ENCODE data around the gene CORO1C.
"Not testable (repeated sequence)": the region's sequence is repeated elsewhere in the genome, so short reads cannot be mapped to it uniquely, and the experiment has no call there.

CORO1C gene

DNA sequence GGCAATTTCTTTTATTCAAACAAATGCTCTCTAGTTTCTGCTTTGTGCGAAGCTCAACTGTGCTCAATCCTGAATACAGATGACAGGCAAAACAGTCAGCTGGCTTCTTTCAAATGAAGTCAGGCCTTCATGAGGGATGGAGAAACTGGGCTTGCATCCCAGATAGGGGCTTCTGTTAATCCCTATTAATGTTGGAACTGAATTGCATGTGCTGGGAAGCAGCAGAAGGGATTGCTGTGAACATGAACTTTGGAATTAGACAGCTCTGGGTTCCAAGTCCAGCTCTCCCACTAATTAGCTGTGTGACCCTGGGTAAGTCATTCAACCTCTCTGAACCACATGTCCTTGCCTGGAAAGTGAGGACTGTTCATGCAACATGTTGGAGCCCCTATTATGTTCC lies 21.1 kb upstream of the CORO1C start:
- DNase-seq: no peak

- DNase-seq: no peak
Measured at GRCh38 chr12:108751821-108752220, 20.5 kb upstream of the CORO1C start.

DNA sequence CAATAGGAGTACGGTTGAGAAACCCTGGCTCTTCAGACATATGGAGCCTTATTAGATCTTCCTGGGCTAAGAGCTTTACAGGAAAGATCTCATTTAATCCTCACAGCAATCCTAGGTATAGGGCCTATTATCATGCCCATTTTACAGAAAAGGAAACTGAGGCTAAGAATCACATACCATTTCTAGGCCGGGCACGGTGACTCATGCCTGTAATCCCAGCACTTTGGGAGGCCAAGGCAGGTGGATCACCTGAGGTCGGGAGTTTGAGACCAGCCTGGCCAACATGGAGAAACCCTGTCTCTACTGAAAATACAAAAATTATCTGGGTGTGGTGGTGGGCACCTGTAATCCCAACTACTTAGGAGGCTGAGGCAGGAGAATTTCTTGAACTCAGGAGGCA lies 19.7 kb upstream of the CORO1C start:
- not testable (repeated sequence) for DNase-seq

DNA sequence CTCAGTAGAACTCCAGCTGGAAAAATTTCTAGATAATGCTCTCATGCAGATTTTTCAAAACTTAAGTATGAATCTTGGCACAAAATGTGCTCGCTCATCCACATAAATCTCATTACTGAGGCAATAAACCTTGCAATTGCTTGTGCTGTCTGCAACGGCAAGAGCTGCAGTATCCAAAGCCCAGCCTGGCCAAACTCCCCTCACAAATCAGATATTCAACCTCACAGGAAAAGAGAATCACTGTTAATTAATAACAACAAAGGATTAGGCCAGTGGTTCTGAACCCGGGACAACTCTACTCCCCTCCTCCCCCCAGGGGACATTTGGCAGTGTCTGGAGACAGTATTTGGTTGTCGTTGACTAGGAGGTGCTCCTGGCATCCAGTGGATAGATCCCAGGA lies 19.2 kb upstream of the CORO1C start:
- no peak for DNase-seq

DNA sequence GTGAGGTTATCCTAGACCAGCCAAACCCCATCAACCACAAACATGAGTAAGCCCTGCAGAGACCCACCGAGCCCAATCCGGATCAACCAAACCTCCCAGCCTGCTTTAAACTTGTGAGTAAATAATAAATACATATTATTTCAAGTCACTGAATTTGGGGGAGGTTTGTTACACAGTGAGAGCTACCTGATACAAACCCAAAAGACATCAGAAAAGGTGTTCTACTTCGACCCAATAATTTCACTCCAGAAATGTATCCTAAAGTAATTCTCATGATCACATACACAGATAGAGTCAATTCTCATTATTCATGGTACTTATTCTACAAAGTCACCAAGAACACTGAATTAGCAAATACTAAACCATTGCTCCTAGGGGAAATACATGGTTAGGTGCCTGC lies 16.2 kb upstream of the CORO1C start:
- no peak for DNase-seq

DNA sequence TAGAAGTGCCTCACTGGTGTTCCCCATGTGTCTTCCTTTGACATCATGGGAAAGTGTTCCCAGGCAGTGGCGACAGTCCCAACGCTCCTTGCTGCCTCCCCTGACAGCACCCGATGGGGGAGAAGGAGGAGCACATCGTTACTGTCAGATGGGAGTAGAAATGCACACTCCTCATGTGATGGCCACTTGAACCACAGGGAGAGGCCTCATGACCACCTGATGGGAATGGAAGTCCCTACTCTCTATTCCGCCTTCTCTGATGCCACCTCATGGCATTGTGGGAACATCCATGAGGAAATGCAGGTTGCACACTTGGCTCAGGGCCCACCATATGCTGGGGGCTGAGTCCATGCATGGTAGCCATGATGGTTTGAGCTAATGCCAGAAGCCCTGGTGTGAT lies 14.3 kb upstream of the CORO1C start:
- DNase-seq: no peak

- no peak for DNase-seq
Measured at GRCh38 chr12:108744021-108744897, 12.9 kb upstream of the CORO1C start.

DNA sequence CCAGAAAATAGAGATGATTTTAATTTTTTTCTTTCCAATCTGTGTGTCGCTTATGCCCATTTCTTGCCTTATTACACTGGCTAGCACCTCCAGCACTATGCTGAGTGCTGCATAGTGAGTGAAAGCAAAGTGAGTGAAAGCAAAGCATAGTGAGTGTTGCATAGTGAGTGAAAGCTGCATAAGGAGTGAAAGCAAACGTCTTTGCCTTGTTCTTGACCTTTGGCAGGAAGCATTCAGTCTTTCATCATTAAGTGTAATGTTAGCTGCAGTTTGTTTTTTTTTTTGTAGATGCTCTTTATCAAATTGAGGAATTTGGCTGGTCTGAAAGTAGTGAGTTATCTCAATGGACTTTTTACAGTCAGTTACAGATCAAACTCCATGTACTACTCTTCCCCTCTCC lies 6.9 kb upstream of the CORO1C start:
- no peak for DNase-seq

DNA sequence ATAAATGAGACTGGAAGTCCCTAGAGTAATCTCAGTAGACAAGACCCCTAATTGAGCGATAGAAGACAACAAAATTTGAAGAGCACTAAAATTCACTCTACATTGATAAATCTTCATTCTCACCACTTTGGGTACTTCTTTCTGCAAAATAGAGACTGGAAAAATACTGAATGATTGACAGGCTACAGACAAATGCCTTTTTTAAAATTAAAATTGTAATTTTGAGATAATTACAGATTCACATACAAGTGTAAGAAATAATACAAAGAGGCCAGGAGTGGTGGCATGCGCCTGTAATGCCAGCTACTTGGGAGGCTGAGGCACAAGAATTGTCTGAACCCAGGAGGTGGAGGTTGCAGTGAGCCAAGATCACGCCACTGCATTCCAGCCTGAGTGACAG lies 4.5 kb upstream of the CORO1C start:
- DNase-seq: no peak

DNA sequence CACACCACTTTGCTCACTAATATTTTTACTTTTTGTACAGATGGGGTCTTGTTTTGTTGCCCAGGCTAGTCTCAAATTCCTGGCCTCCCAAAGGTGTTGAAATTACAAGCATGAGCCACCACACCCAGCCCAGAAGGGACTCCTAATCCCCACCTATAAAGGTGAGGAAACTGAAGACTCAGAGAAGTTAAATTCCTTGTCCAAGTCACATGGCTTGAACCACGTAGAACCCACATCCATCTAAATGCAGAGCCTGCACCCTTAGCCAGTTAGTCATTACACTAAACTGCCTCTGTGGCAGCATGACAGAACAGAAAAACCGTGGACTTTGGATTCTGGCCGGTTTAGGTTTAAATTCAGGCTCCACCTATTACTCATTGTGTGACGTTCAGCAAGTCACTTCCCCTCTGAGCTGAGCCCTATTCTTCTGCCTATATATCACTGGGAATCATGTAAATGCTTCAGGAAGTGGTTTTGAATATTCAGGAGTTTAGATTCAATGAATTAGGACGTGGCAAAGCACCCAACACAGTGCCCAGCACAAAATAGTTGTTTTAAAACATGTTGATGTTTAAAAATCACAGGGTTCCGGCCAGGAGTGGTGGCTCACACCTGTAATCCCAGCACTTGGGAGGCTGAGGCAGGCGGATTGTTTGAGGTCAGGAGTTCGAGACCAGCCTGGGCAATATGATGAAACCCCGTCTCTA lies 3.0 kb upstream of the CORO1C start:
- no peak for DNase-seq

DNA sequence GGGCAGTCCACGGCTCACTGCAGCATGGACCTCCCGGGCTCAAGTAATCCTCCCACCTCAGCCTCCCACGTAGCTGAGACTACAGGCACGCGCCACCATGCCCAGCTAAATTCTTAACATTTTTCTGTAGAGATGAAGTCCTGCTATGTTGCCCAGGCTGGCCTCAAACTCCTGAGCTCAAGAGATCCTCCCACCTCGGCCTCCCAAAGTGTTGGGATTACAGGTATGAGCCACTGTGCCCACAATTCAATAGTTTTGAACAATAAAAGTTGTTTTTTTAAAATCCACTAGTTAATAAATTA lies 1.9 kb upstream of the CORO1C start:
- not testable (repeated sequence) for DNase-seq

DNA sequence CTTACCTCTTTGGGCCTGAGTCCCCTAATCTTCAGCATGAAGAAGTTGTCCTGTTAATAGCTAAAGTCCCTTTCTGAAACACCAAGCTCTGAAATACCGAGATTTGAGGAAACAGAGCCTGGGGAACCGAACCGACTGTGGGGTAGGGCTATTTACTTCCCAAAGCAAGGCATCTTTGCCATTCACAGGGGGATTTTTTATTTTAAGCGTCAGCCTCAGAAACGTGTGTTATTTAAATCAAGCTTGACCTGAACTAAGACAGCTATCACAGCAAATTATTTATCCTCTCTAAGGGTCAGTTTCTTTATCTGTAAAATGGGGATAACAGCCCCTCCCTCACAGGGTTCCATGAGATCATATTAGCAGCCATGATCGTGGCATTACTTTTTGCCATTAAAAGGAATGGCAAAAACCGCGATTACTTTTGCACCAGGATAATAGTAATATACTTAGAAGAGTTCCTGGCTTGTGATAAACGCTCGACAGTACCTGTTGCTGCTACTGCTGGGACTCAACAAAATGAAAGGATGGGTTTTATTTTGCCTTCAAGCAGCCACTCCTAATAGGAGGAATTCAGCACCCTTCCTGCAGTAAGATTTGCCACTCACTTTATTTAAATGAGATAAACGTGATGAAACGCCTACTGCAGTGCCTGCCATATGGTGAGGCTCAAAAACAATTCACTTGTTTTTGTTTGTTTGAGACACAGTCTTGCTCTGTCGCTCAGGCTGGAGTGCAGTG lies 1.3 kb upstream of the CORO1C start:
- DNase-seq: no peak

GRCh38 chr12:108731866-108732461 lies 646 bp upstream of the CORO1C start:
- peak; percentile 94 for DNase-seq

DNA sequence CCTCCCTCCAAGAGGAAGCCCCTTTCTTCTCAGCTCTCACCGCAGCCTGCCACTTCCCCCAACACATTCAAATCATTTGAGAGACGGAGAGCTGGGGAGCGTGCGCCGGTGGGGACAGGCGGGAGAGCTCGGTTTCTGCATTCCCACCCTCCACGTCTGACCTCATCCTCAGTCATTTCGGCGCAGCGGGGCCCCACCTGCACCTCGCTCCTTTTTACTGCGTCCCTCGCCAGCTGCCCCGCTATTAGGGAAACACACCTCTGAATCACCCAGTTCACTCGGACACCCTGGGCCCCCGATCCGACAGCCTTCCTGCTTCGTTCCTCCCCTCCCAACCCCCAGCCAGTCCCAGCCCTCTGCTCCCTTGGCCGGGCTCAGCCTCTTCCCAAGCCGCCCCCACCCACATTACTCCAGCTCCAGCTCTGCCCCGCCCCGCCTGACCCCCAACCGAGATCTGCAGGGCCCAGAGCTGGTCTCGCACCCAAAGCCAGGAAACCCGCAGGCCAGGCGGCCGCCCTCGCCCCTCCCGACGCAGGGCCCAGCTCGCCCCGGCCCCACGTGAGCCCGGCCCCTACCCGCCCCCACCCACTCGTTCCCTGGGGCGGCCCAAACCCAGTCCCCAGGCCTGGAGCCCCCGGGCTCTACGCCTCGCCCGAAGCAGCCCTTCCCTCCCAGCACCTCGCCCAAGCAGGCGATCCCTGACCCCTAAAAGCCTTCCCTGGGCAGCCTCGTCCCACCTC lies 783 bp downstream of the CORO1C start:
- peak; percentile 22 for DNase-seq

DNA sequence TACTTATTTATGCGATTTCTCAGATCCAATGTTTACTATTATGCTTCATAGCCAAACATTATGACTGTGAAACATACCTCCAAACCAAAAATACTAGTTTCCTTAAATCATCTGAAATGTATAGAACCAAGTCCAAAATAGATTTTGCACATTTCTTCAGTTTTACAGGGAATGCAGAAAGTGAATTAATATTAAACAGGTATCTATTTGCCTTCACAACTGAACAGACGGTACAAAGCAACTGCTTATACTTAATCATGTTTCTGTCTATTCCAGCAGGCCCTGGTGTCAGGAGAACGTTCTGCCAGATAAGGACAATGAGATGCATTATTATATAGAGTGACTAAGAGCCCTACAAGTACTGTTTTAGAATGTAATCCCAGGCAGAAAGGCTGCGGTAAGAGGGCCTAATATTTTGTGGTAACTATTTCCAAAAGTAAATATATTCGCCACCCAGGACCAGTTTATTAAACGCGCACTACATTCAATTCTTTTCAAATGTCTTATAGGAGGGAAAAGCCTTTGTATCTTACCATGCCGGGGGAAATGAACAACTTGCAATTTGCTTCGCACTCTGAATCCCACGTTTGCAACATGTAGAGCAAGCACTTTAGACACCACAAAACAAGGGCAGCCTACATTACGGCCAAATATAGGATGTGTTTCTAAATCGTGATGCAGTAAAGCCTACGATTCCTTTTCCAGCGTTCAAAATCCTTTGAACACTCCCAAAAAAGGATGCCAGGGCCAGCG lies 1.5 kb downstream of the CORO1C start:
- no peak for DNase-seq

GRCh38 chr12:108728820-108729611 lies 2.3 kb downstream of the CORO1C start:
- no peak for DNase-seq

DNA sequence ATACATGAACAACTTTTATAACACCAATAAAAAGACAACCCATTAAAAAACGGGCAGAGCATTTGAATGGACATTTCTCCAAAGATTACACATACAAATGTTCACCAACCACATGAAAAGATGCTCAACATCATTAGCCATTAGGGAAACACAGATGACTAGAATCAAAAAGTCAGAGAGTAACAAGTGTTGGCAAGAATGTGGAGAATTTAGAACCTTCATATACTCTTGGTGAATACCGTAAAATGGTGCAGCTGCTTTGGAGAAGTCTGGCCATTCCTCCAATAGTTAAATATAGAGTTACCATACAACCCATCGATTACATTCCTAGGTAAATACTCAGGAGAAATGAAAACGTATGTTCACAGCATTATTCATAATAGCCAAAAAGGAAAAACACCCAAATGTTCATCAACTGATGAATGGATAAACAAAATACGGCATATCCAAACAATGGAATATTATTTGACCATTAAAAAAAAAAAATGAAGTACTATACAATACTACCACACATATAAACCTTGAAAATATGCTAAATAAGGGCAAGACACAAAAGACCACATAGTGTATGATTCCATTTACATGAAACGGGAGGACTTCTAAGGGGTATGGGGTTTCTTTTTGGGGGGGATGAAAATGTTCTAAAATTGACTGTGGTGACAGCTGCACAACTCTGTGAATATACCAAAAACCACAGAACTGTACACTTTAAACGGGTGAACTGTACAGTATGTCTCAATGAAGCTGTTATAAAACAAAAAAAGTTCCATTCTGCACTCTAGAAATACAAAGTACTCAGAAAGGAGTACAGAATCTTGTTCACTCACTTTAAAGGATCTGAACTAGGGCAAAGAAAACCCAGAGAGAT lies 3.2 kb downstream of the CORO1C start:
- DNase-seq: no peak

DNA sequence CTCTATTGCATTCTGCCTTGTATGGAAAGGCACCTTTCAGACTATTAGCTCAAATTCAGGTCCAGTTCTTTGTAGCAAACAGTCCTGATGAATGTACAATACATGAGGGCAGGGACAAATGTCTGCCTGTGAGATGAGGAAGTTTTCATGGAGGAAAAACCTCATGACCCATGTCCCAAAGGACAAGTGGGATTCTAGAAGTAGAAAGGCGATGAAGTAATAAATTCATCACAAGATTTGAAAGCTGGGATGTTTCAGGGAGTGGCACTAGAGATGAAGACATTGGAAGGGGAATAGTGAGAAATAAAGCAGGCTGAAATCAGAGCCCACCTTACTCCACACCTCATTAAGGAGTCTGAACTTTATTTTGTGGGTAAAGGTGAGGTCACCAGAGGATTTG lies 4.2 kb downstream of the CORO1C start:
- DNase-seq: no peak

GRCh38 chr12:108724890-108725151 lies 6.5 kb downstream of the CORO1C start:
- no peak for DNase-seq

Measured in activated gamma-delta T cell treated with Interleukin-2 at 50 U/mL for 16 hours (primary cell).